ENCODE results near the gene LGR4. TPM values are rescaled to one million over a fixed set of nuclear protein-coding genes. Genes with fewer than 3 reads are reported as not detected.

Gene LGR4
- total and polyA plus RNA-seq, 10 of the 15 experiments (the other 5 are each of a cell fraction or from before 2014, with no cell fraction given) = under 0.01 to 0.64 (median 0.04) TPM; not detected in 5

- FAIRE-seq (no peak), DNase-seq (ENCODE audit: low read depth, low spot score) (no peak), ATAC-seq (no peak)
- ChIA-PET SMC1A (ENCODE audit: uncharacterized antibody, unreplicated experiment) (interaction anchor here (0.6 to 1.0 kb wide), 3 partner anchors 8 to 92 kb away, joined by 3 to 4 read pairs (median 3); no protein-coding TSS in a partner anchor), CTCF (interaction anchor here (1.7 kb wide), 1 partner anchor 10 kb away, joined by 5 read pairs; no protein-coding TSS in a partner anchor), RAD21 (ENCODE audit: unreplicated experiment) (interaction anchor here (0.6 kb wide), 1 partner anchor 18 kb away, joined by 4 read pairs; no protein-coding TSS in a partner anchor), POLR2A (no interaction called here)
- WGBS (ENCODE audit: insufficient coverage, insufficient replicate concordance, low lambda C conversion rate, missing lambda C conversion rate) = 67% methylated on average over 6 of the region's 6 CpGs
- H3K9me3 ChIP-seq (replicated peaks; ENCODE audit: control insufficient read depth, insufficient read depth, low read length) = no peaks in the 10 kb centered on the region
- in situ Hi-C loops (cut with MboI) (no loop called here), intact Hi-C loops (cut with micrococcal nuclease; ENCODE audit: unreplicated experiment) (no loop called here)
- H3K27me3 ChIP-seq (replicated peaks in 1 of 2; ENCODE audit: control insufficient read depth in 2 of 2, insufficient read depth in 2 of 2, low read length in 1 of 2) = no peaks in the 10 kb centered on the region
- no peak overlapping the region for H3K4me3 ChIP-seq
- no peaks in the 10 kb centered on the region for H3K4me1 ChIP-seq (ENCODE audit: control insufficient read depth, insufficient read depth, low read length)
- TF ChIP-seq YY1 (IDR thresholded peaks at IDR 0.05; ENCODE audit: low read depth, low read length) = no peak
- TF ChIP-seq JUND (IDR thresholded peaks at IDR 0.05; ENCODE audit: low read depth, low read length) = no peak
- TF ChIP-seq FOS (IDR thresholded peaks at IDR 0.05; ENCODE audit: borderline replicate concordance, extremely low read depth, insufficient read length) = no peak
- no peaks in the 10 kb centered on the region for H4K20me1 ChIP-seq (ENCODE audit: control insufficient read depth, insufficient read depth)
- no TSS peak for BruUV-seq (replicated peaks)
- no peaks in the 10 kb centered on the region for H3K79me2 ChIP-seq (ENCODE audit: control insufficient read depth, insufficient read depth, low read length)
- no peak overlapping the region for H3K4me2 ChIP-seq (ENCODE audit: control insufficient read depth, insufficient read depth)
- H3K9ac ChIP-seq (ENCODE audit: control insufficient read depth, insufficient read depth, low read length) = no peak overlapping the region
- H3K36me3 ChIP-seq (ENCODE audit: control insufficient read depth in 2 of 2, insufficient read depth in 2 of 2, low read length in 1 of 2) = no peaks in the 10 kb centered on the region
- no peak overlapping the region for H3K27ac ChIP-seq (ENCODE audit: control insufficient read depth, insufficient read depth)
- no peak overlapping the region for H2AFZ ChIP-seq (ENCODE audit: control insufficient read depth, low read depth, low read length)
Observed at GRCh38 chr11:27373856-27374602, 98.6 kb downstream of the LGR4 start.

- in situ Hi-C loops (cut with MboI) = no loop called here
- 27% methylated on average over 3 of the region's 3 CpGs for WGBS (ENCODE audit: insufficient coverage, insufficient replicate concordance, low lambda C conversion rate, missing lambda C conversion rate)
- FAIRE-seq (no peak), DNase-seq (ENCODE audit: low read depth, low spot score) (no peak), ATAC-seq (no peak)
- no peak overlapping the region for H3K4me3 ChIP-seq
- no peaks in the 10 kb centered on the region for H3K36me3 ChIP-seq (ENCODE audit: control insufficient read depth in 2 of 2, insufficient read depth in 2 of 2, low read length in 1 of 2)
- intact Hi-C loops (cut with micrococcal nuclease; ENCODE audit: unreplicated experiment) = no loop called here
- no peaks in the 10 kb centered on the region for H3K4me1 ChIP-seq (ENCODE audit: control insufficient read depth, insufficient read depth, low read length)
- ChIA-PET SMC1A (ENCODE audit: uncharacterized antibody, unreplicated experiment) (interaction anchor here (0.7 to 1.0 kb wide), 2 partner anchors 11 to 92 kb away, joined by 3 to 4 read pairs; no protein-coding TSS in a partner anchor), RAD21 (ENCODE audit: unreplicated experiment) (no interaction called here), POLR2A (no interaction called here), CTCF (no interaction called here)
- H3K27me3 ChIP-seq (replicated peaks in 1 of 2; ENCODE audit: control insufficient read depth in 2 of 2, insufficient read depth in 2 of 2, low read length in 1 of 2) = no peaks in the 10 kb centered on the region
- H3K4me2 ChIP-seq (ENCODE audit: control insufficient read depth, insufficient read depth) = no peak overlapping the region
- H3K27ac ChIP-seq (ENCODE audit: control insufficient read depth, insufficient read depth) = no peak overlapping the region
- no TSS peak for BruUV-seq (replicated peaks)
- H3K9ac ChIP-seq (ENCODE audit: control insufficient read depth, insufficient read depth, low read length) = no peak overlapping the region
- no peaks in the 10 kb centered on the region for H3K79me2 ChIP-seq (ENCODE audit: control insufficient read depth, insufficient read depth, low read length)
- no peak overlapping the region for H2AFZ ChIP-seq (ENCODE audit: control insufficient read depth, low read depth, low read length)
- H4K20me1 ChIP-seq (ENCODE audit: control insufficient read depth, insufficient read depth) = no peaks in the 10 kb centered on the region
- H3K9me3 ChIP-seq (replicated peaks; ENCODE audit: control insufficient read depth, insufficient read depth, low read length) = no peaks in the 10 kb centered on the region
- TF ChIP-seq RAD51 (IDR thresholded peaks at IDR 0.05) = no peak
- no peak for TF ChIP-seq ZBTB40 (IDR thresholded peaks at IDR 0.05; ENCODE audit: borderline replicate concordance)
- TF ChIP-seq USF2 (IDR thresholded peaks at IDR 0.05; ENCODE audit: borderline replicate concordance, low read depth, low read length) = no peak
- no peak for TF ChIP-seq NKRF (conservative IDR thresholded peaks at IDR 0.05)
- no peak for TF ChIP-seq STAT1 (conservative IDR thresholded peaks at IDR 0.05)
- no peak for TF ChIP-seq CBX3 (IDR thresholded peaks at IDR 0.05; ENCODE audit: borderline replicate concordance, low read depth)
Observed at GRCh38 chr11:27373392-27373791, 99.2 kb downstream of the LGR4 start.

All from GM12878 (cell line).